Type B pancreatic cell (in vitro differentiated cells): ENCODE results near the gene TMEM266. TPM values are rescaled to one million over a fixed set of nuclear protein-coding genes. Genes with fewer than 3 reads are reported as not detected.

Experiments
- DNase-seq: peaks from one replicate; pipeline ENCODE4 v3.0.0; 2021; ENCODE audit warnings: mixed read lengths; ENCODE audit not compliant: unreplicated experiment; ENCODE audit errors: extremely low spot score
- H3K27ac Mint-ChIP-seq: 2 replicates; pipeline ENCODE4 v1.8.0; 2021; ENCODE audit warnings: mild to moderate bottlenecking, mixed read lengths
- H3K27me3 Mint-ChIP-seq: 2 replicates; pipeline ENCODE4 v1.8.0; 2021; ENCODE audit warnings: mixed read lengths
- H3K36me3 Mint-ChIP-seq: 2 replicates; pipeline ENCODE4 v1.8.0; 2021; ENCODE audit warnings: mixed read lengths
- H3K4me1 Mint-ChIP-seq: one replicate; pipeline ENCODE4 v1.8.0; 2021; ENCODE audit warnings: mixed read lengths; ENCODE audit not compliant: unreplicated experiment
- H3K4me3 Mint-ChIP-seq: 2 replicates; pipeline ENCODE4 v1.8.0; 2021; ENCODE audit warnings: mild to moderate bottlenecking, mixed read lengths
- H3K9me3 Mint-ChIP-seq: 2 replicates; pipeline ENCODE4 v1.8.0; 2021; ENCODE audit warnings: mixed read lengths
- total RNA-seq: library from RNA; stranded (reverse); gene quantifications from 2 replicates; pipeline ENCODE4 v1.2.1, GENCODE V29; 2021; ENCODE audit warnings: low replicate concordance
- TF ChIP-seq, protein P1 (sequence below): fragments of 200-600 bp; sonication (generic); conservative IDR thresholded peaks from 2 replicates; pipeline ENCODE4 v1.5.0; 2021; ENCODE audit warnings: antibody characterized with exemption, mild to moderate bottlenecking

Gene TMEM266
- total RNA-seq, 1 donor from 2014 or later = 2.3 TPM

DNA sequence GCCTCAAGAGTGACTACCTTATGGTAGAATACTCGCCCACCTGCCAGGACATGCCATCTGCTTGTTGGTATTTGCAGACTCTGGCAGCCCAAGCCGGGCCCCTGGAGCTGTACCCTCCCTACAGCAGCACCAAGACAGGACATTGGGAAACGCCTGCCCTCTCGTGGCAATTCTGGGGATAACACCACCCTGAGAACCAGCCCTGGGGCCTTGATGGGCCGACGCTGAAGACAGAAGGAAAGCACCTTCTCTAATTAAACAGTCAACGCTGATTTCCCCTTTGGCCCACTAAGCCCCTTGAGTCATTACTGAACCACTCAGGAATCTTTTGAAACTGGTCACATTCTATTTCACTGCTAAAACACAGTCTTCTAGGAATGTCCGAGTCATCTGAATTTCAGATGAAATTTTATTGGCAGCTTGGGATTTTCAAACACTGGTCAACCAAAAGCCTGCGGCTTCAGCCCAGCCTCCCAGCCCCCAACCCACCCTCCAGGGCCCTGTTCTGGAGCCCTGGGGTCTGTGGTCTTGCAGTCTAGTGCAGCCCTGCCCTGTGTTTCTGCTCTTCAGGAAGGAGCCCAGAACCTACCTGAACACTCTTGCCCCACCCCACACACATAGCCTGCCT, 91.3 kb downstream of the TMEM266 start:
- Mint-ChIP-seq H3K4me1 (peaks cover 10% of the 10 kb centered on the region), H3K27me3 (peaks cover 14% of the 10 kb centered on the region), H3K4me3 (peak overlapping the region; percentile 23), H3K36me3 (no peaks in the 10 kb centered on the region), H3K9me3 (no peaks in the 10 kb centered on the region), H3K27ac (peak overlapping the region; percentile 66)
- TF ChIP-seq, protein P1, sequence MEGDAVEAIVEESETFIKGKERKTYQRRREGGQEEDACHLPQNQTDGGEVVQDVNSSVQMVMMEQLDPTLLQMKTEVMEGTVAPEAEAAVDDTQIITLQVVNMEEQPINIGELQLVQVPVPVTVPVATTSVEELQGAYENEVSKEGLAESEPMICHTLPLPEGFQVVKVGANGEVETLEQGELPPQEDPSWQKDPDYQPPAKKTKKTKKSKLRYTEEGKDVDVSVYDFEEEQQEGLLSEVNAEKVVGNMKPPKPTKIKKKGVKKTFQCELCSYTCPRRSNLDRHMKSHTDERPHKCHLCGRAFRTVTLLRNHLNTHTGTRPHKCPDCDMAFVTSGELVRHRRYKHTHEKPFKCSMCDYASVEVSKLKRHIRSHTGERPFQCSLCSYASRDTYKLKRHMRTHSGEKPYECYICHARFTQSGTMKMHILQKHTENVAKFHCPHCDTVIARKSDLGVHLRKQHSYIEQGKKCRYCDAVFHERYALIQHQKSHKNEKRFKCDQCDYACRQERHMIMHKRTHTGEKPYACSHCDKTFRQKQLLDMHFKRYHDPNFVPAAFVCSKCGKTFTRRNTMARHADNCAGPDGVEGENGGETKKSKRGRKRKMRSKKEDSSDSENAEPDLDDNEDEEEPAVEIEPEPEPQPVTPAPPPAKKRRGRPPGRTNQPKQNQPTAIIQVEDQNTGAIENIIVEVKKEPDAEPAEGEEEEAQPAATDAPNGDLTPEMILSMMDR = peak; percentile 91
- DNase-seq = peak; percentile 82

DNA sequence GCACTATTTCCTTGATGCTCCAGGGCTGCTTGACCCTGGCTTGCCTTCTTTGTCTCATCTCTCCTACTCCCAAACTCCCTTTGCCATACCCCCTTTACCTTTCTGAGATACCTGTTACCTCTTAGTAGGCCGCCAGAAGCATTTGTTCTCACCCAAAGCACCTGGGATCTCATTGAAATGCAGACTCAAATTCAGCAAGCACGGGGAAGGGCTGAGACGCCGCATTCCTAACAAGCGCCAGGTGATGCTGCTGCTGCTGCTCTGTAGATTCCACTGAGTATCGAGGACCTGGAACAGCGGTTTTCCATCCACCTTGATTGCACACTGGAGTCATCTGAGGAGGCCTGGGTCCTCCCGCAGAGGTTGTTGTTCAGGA, 91.8 kb downstream of the TMEM266 start:
- peak overlapping the region; percentile 23 for H3K4me3 Mint-ChIP-seq
- H3K4me1 Mint-ChIP-seq = peaks cover 10% of the 10 kb centered on the region
- peak overlapping the region; percentile 66 for H3K27ac Mint-ChIP-seq
- H3K27me3 Mint-ChIP-seq = peaks cover 9% of the 10 kb centered on the region
- no peak for DNase-seq
- TF ChIP-seq, protein P1 = no peak
- H3K9me3 Mint-ChIP-seq = no peaks in the 10 kb centered on the region
- H3K36me3 Mint-ChIP-seq = no peaks in the 10 kb centered on the region

DNA sequence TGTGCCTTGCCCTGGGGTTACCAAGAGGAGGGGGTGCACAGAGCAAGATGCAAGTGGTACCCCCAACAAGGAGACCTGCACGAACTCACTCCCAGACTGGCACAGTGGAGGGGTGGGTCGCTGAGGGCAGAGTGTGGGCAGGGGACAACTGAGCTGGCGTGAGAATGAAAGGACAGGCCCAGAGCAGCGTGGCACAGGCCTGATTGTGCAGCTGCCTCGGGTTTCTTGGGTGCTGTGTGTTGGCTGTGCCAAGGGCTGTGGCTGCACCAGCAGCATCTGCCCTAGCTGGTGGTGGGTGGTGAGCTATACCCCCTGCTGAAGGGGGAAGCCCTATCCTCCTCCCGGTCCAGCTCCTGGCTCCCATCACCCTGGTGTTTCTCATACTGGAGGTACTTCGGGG, 92.4 kb downstream of the TMEM266 start:
- Mint-ChIP-seq H3K9me3 (no peaks in the 10 kb centered on the region), H3K36me3 (no peaks in the 10 kb centered on the region), H3K4me3 (no peak overlapping the region), H3K27ac (peak overlapping the region; percentile 22), H3K27me3 (peaks cover 4% of the 10 kb centered on the region), H3K4me1 (peaks cover 13% of the 10 kb centered on the region)
- DNase-seq = no peak
- TF ChIP-seq, protein P1 = no peak

DNA sequence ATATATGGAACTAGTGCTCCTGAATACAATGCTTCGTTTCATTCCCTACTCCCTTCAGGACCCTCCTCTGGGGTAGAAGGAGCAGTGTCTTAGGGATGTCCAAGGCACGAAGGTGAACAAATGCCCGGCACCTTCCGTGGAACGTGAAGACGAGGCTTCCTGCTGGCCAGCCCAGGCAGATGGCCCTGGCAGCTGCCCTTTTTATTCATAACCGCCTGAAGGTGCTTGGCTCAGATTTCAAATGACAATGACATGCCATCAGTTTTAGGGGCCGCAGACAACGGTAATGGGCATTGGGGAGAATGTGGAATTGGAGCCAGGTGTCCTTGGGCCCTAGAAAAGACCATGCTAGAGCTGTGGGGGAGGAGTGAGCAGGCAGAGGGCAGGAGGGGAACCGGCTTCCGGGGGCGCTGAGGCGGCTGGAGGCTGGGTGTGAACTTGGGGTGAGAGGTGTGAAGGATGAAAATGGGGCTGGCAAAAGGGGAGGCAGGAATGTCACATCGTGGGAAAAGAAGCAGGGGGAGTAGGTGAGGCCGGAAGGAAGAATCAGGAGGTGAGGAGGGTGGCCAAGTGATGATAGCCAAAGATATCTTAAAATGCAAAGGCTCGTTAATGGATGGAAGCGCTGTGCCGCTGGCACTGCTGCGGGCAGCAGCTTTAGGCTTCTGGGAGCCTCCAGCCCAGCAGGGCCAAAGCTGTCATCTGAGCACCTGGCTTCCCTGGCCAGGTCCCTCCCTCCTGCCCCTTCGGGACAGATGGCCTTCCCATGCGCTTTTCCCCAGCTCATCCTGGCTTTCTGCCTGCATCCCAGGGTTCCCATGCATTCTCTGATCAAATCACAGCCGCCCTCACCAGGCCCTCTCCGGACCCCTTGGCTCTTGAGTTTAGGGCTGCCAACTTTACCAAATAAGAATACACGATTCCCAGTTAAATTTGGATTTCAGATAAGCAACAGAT, 93.7 kb downstream of the TMEM266 start:
- Mint-ChIP-seq H3K27ac (no peak overlapping the region), H3K4me3 (no peak overlapping the region), H3K4me1 (peaks cover 14% of the 10 kb centered on the region), H3K9me3 (no peaks in the 10 kb centered on the region), H3K36me3 (no peaks in the 10 kb centered on the region), H3K27me3 (no peaks in the 10 kb centered on the region)
- DNase-seq = no peak
- TF ChIP-seq, protein P1 = no peak

DNA sequence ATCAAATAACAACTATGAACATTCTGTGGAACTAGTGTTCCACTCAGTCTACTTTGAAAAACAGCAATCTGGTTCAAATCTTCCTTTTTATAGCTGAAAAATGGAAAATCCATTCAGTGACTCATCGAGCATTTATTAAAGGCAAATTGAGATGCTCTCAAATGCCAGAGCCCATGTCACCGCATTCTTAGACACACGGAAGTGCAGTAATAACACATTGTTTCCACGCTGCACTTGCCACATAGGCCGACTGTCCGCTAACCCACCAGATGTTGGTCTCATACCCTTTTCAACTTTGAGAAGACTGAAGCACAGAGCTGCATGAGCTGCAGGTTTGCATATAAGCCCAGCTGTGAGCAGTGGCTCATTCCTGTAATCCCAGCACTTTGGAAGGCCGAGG, 95.9 kb downstream of the TMEM266 start:
- Mint-ChIP-seq H3K27me3 (no peaks in the 10 kb centered on the region), H3K36me3 (no peaks in the 10 kb centered on the region), H3K4me1 (peaks cover 24% of the 10 kb centered on the region), H3K4me3 (no peak overlapping the region), H3K9me3 (no peaks in the 10 kb centered on the region), H3K27ac (no peak overlapping the region)
- DNase-seq = no peak
- TF ChIP-seq, protein P1 = no peak
